Fibroblast of skin of right quadriceps (primary cell): ENCODE results near the gene MYH16.

ENCODE experiments used
- DNase-seq: peaks from one replicate; pipeline ENCODE4 v3.0.0-alpha.2; 2013

Gene MYH16

DNA sequence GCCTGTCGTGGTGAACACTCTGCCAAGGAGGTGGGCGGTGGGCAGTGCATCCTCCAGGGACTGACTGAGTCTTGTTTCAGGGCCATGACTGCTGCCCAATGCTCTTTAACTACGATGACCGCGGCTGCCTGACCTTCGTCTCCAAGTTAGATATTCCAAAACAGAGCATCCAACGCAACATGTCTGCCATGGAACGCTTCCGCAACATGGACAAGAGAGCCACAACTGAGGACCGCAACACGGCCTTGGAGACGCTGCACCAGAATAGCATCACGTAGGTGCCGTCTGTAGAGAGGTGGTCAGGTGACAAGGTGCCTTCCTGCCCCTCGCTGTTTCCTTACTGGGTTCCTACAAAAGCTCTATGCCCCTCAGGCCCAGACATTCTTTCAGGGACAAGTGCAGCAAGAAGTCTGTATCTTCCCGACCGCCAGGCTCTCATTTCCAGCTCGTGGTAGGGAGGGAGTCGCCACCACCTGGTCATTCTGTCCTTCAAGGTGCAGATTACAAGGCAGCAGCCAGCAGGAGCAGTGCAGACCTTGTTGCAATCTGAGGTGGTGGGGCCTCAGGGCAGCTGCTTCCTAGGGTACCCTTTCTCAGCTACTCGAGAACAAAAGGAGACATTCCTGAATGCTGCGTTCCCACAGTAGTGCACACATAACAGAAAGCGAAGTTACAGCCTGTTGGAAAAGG is 87.0 kb downstream of the MYH16 start:
- DNase-seq, result no peak
